Mammary epithelial cell (primary cell): Measurements from ENCODE around the gene LRRC3C.

Experiments used
- EZH2 ChIP-seq: IDR thresholded peaks from 2 replicates; pipeline ENCODE4 v1.6.1; 2012; ENCODE audit warnings: low read length, inconsistent platforms, borderline replicate concordance
- TF ChIP-seq, protein P1 (sequence below), 2 donors: IDR thresholded peaks in 1 of 2; conservative IDR thresholded peaks in 1 of 2; 2 replicates each; pipeline ENCODE4 v1.5.1; 2011 to 2012; ENCODE audit warnings: inconsistent platforms in 2 of 2, low read length in 2 of 2, mild to moderate bottlenecking in 2 of 2, control low read depth in 1 of 2, low read depth in 1 of 2; ENCODE audit not compliant: insufficient read depth in 1 of 2; ENCODE audit errors: extremely low read depth in 1 of 2

DNA sequence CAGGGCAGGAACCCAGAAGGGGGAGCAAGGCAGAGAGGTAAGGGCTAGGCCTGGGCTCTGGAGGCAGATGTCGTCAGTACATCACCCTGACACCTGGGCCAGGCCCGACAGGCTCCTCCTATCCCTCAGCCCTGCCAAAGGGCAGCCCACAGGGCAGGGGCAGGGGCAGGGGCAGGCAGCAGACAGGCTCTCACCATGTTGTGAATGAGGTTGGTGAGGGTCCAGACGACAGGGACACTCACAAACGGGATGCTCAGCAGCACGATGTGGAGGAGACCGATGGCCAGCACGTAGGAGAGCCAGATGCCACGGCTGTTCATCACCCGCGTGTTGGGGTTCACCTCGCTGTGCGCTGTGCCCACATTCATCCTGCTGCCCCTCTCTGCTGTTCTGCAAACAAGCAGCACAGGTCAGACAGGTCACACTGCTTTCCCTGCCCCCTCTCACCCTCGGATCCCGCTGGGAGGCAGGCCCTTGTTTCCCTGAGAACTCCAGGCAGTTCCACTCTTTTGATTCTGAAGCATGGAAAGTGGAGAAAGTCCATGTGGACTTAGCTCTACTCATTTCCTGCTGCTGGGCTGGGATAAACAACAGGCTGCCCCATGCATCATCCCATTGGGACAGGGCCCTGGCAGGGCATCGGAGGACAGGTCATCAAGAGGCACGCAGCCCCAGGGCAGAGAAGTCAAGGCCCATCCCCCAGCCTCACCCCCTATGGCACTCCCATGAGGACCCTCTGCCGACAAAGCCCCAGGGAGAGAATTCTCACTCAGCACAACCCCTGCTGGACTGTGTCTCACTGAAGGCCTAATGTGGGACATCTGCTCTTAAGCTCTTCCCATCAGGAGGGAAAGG, 3.5 kb upstream of the LRRC3C start:
- TF ChIP-seq, protein P1, sequence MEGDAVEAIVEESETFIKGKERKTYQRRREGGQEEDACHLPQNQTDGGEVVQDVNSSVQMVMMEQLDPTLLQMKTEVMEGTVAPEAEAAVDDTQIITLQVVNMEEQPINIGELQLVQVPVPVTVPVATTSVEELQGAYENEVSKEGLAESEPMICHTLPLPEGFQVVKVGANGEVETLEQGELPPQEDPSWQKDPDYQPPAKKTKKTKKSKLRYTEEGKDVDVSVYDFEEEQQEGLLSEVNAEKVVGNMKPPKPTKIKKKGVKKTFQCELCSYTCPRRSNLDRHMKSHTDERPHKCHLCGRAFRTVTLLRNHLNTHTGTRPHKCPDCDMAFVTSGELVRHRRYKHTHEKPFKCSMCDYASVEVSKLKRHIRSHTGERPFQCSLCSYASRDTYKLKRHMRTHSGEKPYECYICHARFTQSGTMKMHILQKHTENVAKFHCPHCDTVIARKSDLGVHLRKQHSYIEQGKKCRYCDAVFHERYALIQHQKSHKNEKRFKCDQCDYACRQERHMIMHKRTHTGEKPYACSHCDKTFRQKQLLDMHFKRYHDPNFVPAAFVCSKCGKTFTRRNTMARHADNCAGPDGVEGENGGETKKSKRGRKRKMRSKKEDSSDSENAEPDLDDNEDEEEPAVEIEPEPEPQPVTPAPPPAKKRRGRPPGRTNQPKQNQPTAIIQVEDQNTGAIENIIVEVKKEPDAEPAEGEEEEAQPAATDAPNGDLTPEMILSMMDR (conservative IDR thresholded peaks at IDR 0.05 in 1 of 2, IDR thresholded peaks at IDR 0.05 in 1 of 2; ENCODE audit: extremely low read depth in 1 of 2, insufficient read depth in 1 of 2, low read depth in 1 of 2, low read length in 2 of 2), result no peak
- no peak for TF ChIP-seq EZH2
